WTC11 (cell line): ENCODE data around the gene ROR2. TPM values are rescaled to one million over a fixed set of nuclear protein-coding genes. Genes with fewer than 3 reads are reported as not detected.

Experiments
- ATAC-seq: fragments of 200-7000 bp; cut with Tn5 transposase; 2 replicates; pipeline ENCODE4 v1.10.0; 2021; ENCODE audit warnings: mild to moderate bottlenecking, moderate library complexity
- CTCF ChIA-PET: fragments of 300-600 bp; sonication (Branson Sonifier 250); formaldehyde crosslinking; loops from one replicate; lab custom pipeline; 2021; ENCODE audit warnings: antibody characterized with exemption; lab: Charles Lee
- POLR2A ChIA-PET: fragments of 350-600 bp; sonication (Branson Sonifier 250); formaldehyde crosslinking; loops from one replicate; lab custom pipeline; 2021; ENCODE audit warnings: antibody characterized with exemption; lab: Charles Lee
- DNase-seq: peaks from one replicate; pipeline ENCODE4 v3.0.0; 2021; ENCODE audit warnings: low spot score
- H3K27ac Mint-ChIP-seq: 2 replicates; pipeline ENCODE4 v1.8.0; 2021; ENCODE audit warnings: mixed read lengths
- H3K27me3 Mint-ChIP-seq: 2 replicates; pipeline ENCODE4 v1.8.0; 2021; ENCODE audit warnings: low read depth, mild to moderate bottlenecking, moderate library complexity, mixed read lengths
- H3K36me3 Mint-ChIP-seq: 2 replicates; pipeline ENCODE4 v1.8.0; 2021; ENCODE audit warnings: mixed read lengths
- H3K4me1 Mint-ChIP-seq: 2 replicates; pipeline ENCODE4 v1.8.0; 2022; ENCODE audit warnings: mixed read lengths
- H3K4me3 Mint-ChIP-seq: 2 replicates; pipeline ENCODE4 v1.8.0; 2021; ENCODE audit warnings: mild to moderate bottlenecking, moderate library complexity, mixed read lengths
- H3K9me3 Mint-ChIP-seq: 2 replicates; pipeline ENCODE4 v1.8.0; 2021; ENCODE audit warnings: mixed read lengths
- CBFB ChIP-seq: sonication (generic); formaldehyde crosslinking; IDR thresholded peaks from 2 replicates; pipeline ENCODE4 v1.8.1; 2022; ENCODE audit warnings: mild to moderate bottlenecking, low read depth, missing genetic modification reagents
- ETV6 ChIP-seq: sonication (generic); formaldehyde crosslinking; IDR thresholded peaks from 2 replicates; pipeline ENCODE4 v1.8.1; 2022; ENCODE audit warnings: mild to moderate bottlenecking, missing genetic modification reagents
- GRHL2 ChIP-seq: fragments of 250-450 bp; sonication (Bioruptor Pico); IDR thresholded peaks from 2 replicates; pipeline ENCODE4 v1.8.0; 2022; ENCODE audit warnings: mild to moderate bottlenecking, moderate library complexity; ENCODE audit not compliant: insufficient replicate concordance, severe bottlenecking
- HMGA2 ChIP-seq: fragments of 250-450 bp; sonication (Bioruptor Pico); IDR thresholded peaks from 2 replicates; pipeline ENCODE4 v1.4.0; 2021; ENCODE audit warnings: mild to moderate bottlenecking, moderate library complexity
- KAT7 ChIP-seq: sonication (generic); formaldehyde crosslinking; IDR thresholded peaks from 2 replicates; pipeline ENCODE4 v1.8.1; 2023; ENCODE audit warnings: missing genetic modification reagents, mild to moderate bottlenecking, borderline replicate concordance
- NFE2L1 ChIP-seq: sonication (generic); formaldehyde crosslinking; IDR thresholded peaks from 2 replicates; pipeline ENCODE4 v1.8.1; 2023; ENCODE audit warnings: missing genetic modification reagents
- NR1H2 ChIP-seq: sonication (generic); formaldehyde crosslinking; IDR thresholded peaks from 2 replicates; pipeline ENCODE4 v1.9.0; 2021; ENCODE audit warnings: mild to moderate bottlenecking, moderate library complexity, missing genetic modification reagents
- NR3C1 ChIP-seq: sonication (generic); formaldehyde crosslinking; conservative IDR thresholded peaks from 2 replicates; pipeline ENCODE4 v1.8.1; 2023; ENCODE audit warnings: low read depth, mild to moderate bottlenecking, missing genetic modification reagents
- SMAD3 ChIP-seq: sonication (generic); formaldehyde crosslinking; IDR thresholded peaks from 2 replicates; pipeline ENCODE4 v1.8.0; 2022; ENCODE audit warnings: missing genetic modification reagents, mild to moderate bottlenecking, borderline replicate concordance
- TCF7 ChIP-seq: sonication (generic); formaldehyde crosslinking; IDR thresholded peaks from 2 replicates; pipeline ENCODE4 v1.8.0; 2022; ENCODE audit warnings: mild to moderate bottlenecking, low read depth, missing genetic modification reagents, moderate library complexity
- TEAD1 ChIP-seq: sonication (generic); formaldehyde crosslinking; IDR thresholded peaks from 2 replicates; pipeline ENCODE4 v1.8.0; 2022; ENCODE audit warnings: mild to moderate bottlenecking, missing genetic modification reagents
- TP53 ChIP-seq: sonication (generic); formaldehyde crosslinking; IDR thresholded peaks from 2 replicates; pipeline ENCODE4 v1.8.1; 2023; ENCODE audit warnings: mild to moderate bottlenecking, missing genetic modification reagents
- ZNF121 ChIP-seq: sonication (generic); formaldehyde crosslinking; IDR thresholded peaks from 2 replicates; pipeline ENCODE4 v1.8.0; 2023; ENCODE audit warnings: missing genetic modification reagents
- ZNF671 ChIP-seq: fragments of 250-450 bp; sonication (Bioruptor Pico); IDR thresholded peaks from 2 replicates; pipeline ENCODE4 v1.8.0; 2021; ENCODE audit warnings: mild to moderate bottlenecking
- total RNA-seq: library from RNA; stranded (reverse); gene quantifications from 3 replicates; pipeline ENCODE4 v1.2.3, GENCODE V29; 2021
- TF ChIP-seq, protein P1 (sequence below): fragments of 250-450 bp; sonication (Bioruptor Pico); conservative IDR thresholded peaks from 2 replicates; pipeline ENCODE4 v1.9.0; 2021; ENCODE audit warnings: mild to moderate bottlenecking
- TF ChIP-seq, protein P2 (sequence below): sonication (generic); formaldehyde crosslinking; IDR thresholded peaks from 2 replicates; pipeline ENCODE4 v1.8.0; 2022; ENCODE audit warnings: mild to moderate bottlenecking, missing genetic modification reagents
- TF ChIP-seq, protein P3 (sequence below): sonication (generic); formaldehyde crosslinking; conservative IDR thresholded peaks from 2 replicates; pipeline ENCODE4 v1.8.1; 2022; ENCODE audit warnings: mild to moderate bottlenecking, missing genetic modification reagents
- TF ChIP-seq, protein P4 (sequence below): sonication (generic); formaldehyde crosslinking; IDR thresholded peaks from 2 replicates; pipeline ENCODE4 v1.8.0; 2022; ENCODE audit warnings: missing genetic modification reagents
- TF ChIP-seq, protein P5 (sequence below): sonication (generic); formaldehyde crosslinking; conservative IDR thresholded peaks from 2 replicates; pipeline ENCODE4 v1.8.1; 2023; ENCODE audit warnings: mild to moderate bottlenecking, low read depth, missing genetic modification reagents, moderate library complexity
- TF ChIP-seq, protein P6 (sequence below): sonication (generic); formaldehyde crosslinking; IDR thresholded peaks from 2 replicates; pipeline ENCODE4 v1.8.0; 2023; ENCODE audit warnings: mild to moderate bottlenecking, missing genetic modification reagents

The ROR2 gene
- total RNA-seq, 1 experiment from 2014 or later, result 19.8 TPM

DNA sequence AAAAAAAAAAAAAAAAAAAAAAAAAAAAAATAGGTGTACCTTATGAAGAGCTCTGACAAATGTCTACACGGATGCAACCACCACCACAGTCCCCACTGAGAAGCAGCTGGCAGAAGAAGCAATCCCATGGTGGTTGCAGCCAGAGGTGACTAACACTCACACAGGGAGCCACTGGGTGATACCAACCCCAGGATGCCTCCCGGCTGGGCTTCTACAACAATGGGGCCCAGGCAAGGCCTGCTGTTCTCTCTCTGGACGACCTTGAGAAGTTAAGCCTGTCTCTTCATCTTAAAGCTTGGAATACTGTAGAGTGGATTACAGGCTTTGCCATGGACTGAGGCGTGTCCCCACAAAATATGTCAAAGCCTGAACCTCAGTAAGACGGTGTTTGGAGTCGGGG lies 104.1 kb downstream of the ROR2 start:
- Mint-ChIP-seq H3K27me3 (no peaks in the 10 kb centered on the region), H3K36me3 (no peaks in the 10 kb centered on the region), H3K9me3 (no peaks in the 10 kb centered on the region), H3K4me3 (no peak overlapping the region), H3K4me1 (peaks cover 55% of the 10 kb centered on the region), H3K27ac (no peak overlapping the region)
- no peak for ATAC-seq
- POLR2A ChIA-PET, result interaction anchor here (0.6 kb wide), 1 partner anchor 62 kb away, joined by 3 read pairs; no protein-coding TSS in a partner anchor
- CTCF ChIA-PET, result no interaction called here
- DNase-seq, result no peak
- no peak for TF ChIP-seq KAT7 (CRISPR knock-in tag)
- TF ChIP-seq, protein P1, sequence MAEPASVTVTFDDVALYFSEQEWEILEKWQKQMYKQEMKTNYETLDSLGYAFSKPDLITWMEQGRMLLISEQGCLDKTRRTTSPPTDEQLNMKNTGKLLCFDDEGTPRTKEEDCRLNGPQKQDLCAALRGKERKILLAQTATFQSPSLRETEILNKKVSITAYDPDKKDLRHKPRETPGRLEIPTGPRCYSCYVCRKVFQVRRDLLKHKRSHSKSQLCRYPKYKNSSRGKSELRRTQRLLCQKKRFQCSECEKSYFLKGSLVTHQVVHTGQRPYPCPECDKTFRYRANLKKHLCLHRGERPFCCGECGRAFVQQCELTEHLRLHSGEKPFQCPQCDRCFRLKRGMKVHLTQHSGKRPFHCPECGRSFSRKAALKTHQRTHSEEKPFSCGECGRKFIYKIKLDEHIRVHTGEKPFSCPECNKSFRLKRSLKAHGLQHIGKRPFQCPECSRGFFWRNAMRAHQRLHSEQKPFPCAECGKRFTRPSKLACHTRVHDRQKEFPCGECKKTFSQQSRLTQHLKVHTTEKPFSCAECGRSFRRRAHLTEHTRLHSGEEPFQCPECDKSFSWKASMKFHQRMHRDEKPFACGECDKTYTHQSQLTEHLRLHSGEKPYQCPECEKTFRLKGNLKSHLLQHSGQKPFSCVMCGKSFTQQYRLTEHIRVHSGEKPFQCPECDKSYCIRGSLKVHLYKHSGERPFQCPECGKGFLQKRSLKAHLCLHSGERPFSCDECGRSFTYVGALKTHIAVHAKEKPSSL, result no peak
- TF ChIP-seq, protein P2, sequence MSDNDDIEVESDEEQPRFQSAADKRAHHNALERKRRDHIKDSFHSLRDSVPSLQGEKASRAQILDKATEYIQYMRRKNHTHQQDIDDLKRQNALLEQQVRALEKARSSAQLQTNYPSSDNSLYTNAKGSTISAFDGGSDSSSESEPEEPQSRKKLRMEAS (CRISPR knock-in tag), result no peak
- TF ChIP-seq TP53 (CRISPR knock-in tag), result no peak
- TF ChIP-seq TEAD1 (CRISPR knock-in tag), result no peak
- no peak for TF ChIP-seq HMGA2 (CRISPR knock-in tag)
- no peak for TF ChIP-seq CBFB
- TF ChIP-seq ETV6, result no peak
- no peak for TF ChIP-seq NFE2L1 (CRISPR knock-in tag)
- TF ChIP-seq, protein P3, sequence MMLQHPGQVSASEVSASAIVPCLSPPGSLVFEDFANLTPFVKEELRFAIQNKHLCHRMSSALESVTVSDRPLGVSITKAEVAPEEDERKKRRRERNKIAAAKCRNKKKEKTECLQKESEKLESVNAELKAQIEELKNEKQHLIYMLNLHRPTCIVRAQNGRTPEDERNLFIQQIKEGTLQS (CRISPR knock-in tag), result no peak
- TF ChIP-seq, protein P4, sequence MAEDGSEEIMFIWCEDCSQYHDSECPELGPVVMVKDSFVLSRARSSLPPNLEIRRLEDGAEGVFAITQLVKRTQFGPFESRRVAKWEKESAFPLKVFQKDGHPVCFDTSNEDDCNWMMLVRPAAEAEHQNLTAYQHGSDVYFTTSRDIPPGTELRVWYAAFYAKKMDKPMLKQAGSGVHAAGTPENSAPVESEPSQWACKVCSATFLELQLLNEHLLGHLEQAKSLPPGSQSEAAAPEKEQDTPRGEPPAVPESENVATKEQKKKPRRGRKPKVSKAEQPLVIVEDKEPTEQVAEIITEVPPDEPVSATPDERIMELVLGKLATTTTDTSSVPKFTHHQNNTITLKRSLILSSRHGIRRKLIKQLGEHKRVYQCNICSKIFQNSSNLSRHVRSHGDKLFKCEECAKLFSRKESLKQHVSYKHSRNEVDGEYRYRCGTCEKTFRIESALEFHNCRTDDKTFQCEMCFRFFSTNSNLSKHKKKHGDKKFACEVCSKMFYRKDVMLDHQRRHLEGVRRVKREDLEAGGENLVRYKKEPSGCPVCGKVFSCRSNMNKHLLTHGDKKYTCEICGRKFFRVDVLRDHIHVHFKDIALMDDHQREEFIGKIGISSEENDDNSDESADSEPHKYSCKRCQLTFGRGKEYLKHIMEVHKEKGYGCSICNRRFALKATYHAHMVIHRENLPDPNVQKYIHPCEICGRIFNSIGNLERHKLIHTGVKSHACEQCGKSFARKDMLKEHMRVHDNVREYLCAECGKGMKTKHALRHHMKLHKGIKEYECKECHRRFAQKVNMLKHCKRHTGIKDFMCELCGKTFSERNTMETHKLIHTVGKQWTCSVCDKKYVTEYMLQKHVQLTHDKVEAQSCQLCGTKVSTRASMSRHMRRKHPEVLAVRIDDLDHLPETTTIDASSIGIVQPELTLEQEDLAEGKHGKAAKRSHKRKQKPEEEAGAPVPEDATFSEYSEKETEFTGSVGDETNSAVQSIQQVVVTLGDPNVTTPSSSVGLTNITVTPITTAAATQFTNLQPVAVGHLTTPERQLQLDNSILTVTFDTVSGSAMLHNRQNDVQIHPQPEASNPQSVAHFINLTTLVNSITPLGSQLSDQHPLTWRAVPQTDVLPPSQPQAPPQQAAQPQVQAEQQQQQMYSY (CRISPR knock-in tag), result no peak
- TF ChIP-seq ZNF121, result no peak
- TF ChIP-seq TCF7 (CRISPR knock-in tag), result no peak
- TF ChIP-seq, protein P5, sequence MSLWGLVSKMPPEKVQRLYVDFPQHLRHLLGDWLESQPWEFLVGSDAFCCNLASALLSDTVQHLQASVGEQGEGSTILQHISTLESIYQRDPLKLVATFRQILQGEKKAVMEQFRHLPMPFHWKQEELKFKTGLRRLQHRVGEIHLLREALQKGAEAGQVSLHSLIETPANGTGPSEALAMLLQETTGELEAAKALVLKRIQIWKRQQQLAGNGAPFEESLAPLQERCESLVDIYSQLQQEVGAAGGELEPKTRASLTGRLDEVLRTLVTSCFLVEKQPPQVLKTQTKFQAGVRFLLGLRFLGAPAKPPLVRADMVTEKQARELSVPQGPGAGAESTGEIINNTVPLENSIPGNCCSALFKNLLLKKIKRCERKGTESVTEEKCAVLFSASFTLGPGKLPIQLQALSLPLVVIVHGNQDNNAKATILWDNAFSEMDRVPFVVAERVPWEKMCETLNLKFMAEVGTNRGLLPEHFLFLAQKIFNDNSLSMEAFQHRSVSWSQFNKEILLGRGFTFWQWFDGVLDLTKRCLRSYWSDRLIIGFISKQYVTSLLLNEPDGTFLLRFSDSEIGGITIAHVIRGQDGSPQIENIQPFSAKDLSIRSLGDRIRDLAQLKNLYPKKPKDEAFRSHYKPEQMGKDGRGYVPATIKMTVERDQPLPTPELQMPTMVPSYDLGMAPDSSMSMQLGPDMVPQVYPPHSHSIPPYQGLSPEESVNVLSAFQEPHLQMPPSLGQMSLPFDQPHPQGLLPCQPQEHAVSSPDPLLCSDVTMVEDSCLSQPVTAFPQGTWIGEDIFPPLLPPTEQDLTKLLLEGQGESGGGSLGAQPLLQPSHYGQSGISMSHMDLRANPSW (CRISPR knock-in tag), result no peak
- TF ChIP-seq, protein P6, sequence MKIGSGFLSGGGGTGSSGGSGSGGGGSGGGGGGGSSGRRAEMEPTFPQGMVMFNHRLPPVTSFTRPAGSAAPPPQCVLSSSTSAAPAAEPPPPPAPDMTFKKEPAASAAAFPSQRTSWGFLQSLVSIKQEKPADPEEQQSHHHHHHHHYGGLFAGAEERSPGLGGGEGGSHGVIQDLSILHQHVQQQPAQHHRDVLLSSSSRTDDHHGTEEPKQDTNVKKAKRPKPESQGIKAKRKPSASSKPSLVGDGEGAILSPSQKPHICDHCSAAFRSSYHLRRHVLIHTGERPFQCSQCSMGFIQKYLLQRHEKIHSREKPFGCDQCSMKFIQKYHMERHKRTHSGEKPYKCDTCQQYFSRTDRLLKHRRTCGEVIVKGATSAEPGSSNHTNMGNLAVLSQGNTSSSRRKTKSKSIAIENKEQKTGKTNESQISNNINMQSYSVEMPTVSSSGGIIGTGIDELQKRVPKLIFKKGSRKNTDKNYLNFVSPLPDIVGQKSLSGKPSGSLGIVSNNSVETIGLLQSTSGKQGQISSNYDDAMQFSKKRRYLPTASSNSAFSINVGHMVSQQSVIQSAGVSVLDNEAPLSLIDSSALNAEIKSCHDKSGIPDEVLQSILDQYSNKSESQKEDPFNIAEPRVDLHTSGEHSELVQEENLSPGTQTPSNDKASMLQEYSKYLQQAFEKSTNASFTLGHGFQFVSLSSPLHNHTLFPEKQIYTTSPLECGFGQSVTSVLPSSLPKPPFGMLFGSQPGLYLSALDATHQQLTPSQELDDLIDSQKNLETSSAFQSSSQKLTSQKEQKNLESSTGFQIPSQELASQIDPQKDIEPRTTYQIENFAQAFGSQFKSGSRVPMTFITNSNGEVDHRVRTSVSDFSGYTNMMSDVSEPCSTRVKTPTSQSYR (CRISPR knock-in tag), result no peak
- no peak for TF ChIP-seq SMAD3 (CRISPR knock-in tag)
- TF ChIP-seq GRHL2, result no peak
- TF ChIP-seq ZNF671 (CRISPR knock-in tag), result no peak
- no peak for TF ChIP-seq NR1H2 (CRISPR knock-in tag)
- TF ChIP-seq NR3C1 (CRISPR knock-in tag), result no peak
